HG03280 (cell line): ENCODE data around the gene FCN1.

ENCODE experiments used
- ATAC-seq: cut with Tn5 transposase; IDR thresholded peaks from one replicate; pipeline ENCODE4 v1.9.1; 2021; ENCODE audit warnings: mild to moderate bottlenecking, moderate library complexity; ENCODE audit not compliant: unreplicated experiment

FCN1 gene

DNA sequence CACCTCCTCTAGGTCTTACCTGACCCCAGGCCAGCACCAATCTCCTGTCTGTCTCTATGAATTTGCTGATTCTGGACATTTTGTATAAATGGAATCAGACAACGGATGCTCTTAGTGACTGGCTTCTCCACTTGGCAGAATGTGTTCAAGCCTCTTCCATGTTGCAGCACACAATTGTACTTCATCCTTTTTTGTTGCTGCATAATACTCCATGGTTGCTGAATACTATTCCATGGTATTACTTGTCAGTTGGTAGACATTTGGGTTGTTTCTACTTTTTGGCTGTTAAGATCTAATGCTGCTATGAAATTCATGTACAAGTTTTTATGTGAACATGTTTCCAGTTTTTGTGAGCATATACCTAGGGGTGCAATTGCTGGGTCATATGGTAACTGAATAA is 34.3 kb upstream of the FCN1 start:
- ATAC-seq = no peak

GRCh38 chr9:134951461-134951860 is 33.7 kb upstream of the FCN1 start:
- no peak for ATAC-seq

DNA sequence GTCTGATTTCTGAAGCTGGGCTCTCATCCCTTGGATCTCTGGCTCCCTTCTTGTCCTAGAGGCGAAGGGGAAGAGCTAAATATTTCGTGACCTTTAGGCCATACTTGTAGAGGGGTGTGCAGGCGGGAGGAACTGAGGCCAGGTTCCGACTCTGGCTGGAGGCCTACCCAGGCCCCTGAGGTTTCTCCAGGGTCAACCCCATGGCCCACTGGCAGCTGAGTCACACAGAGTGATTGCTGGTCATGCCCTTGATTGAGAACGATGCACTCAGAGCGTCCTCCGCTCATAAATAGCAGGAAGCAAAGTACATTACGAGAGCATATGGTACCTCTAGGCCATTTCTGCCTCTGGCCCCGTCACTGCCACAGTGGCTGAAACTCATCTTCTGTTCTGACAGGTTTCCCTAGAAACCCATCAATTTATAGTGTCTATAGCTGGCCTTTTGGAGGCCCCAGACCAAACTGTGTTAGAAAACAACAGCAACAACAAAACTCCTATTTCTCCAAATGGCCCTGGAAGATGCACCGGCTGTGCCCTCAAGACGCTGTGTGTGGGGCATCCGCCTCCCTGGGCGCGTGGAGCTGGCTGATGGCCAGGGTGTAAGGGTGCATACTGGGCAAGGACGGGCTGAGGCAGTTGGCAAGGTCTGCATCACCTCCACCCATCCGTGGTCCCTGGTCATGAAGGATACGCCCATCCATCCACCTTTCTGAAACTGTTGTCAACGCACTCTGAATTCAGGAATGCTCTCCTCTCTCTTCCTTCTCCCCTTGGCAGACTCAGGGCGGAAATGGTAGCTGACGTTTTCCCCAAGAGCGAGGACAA is 32.9 kb upstream of the FCN1 start:
- ATAC-seq = no peak

DNA sequence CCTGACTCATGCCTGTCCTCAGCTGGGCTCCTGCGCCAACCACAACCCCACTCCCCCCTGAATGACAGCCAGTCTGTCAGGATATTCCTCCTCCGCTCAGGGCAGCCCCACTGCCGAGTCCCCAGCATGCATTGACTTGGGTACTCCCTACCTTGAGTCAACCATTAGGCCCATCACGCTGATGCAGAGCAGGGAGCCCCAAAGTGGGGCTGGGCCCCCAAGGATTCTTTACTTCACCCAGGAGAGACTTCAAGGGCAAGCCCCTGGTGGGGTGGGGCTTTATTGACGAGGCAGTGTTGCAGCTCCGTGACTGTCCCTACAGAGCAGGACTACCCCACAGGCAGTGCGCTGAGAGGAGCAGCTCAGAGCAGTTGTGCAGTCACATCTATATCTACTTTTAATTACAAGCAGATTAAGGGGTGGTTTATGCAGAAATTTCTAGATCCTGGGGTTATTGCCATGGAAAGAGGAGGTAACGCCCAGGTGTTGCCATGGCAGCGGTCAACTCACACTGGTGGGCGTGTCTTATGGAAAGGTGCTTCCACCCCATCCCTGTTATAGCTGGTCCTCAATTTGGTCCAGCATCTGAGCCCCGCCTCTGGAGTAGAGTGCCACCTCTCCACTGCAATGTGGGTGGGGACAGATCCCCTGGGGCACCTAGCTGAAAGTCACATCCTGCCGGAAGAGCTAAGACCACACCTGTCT is 32.1 kb upstream of the FCN1 start:
- no peak for ATAC-seq

DNA sequence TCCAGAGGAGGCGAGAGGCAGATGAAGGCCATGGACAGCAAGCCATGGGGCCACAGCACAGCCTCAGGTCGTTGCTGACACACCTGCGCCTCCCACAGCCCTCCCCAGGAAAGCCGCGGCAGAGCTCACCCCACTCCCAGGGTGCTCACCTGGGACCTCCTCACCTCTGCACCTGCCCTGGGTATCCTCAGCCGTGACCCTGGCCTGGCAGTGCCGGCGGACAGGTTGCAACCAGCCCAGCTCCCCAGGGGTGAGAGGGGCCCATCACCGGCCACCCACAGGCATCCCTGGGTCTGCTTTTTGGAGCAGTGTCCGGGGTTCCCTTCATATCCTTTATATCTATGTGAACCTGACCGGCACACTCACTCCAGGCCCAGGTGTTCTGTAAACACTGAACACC is 30.4 kb upstream of the FCN1 start:
- no peak for ATAC-seq

GRCh38 chr9:134947265-134947955 is 29.7 kb upstream of the FCN1 start:
- no peak for ATAC-seq

DNA sequence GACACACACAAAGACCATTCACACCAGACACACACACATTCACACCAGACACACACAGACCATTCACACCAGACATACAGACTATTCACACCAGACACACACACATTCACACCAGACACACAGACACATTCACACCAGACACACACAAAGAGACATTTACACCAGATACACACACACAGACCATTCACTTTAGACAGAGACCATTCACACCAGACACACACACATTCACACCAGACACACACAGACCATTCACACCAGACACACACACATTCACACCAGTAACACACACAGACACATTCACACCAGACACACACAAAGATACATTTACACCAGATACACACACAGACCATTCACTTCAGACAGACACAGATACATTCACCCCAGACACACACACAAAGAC is 29.0 kb upstream of the FCN1 start:
- ATAC-seq = no peak

DNA sequence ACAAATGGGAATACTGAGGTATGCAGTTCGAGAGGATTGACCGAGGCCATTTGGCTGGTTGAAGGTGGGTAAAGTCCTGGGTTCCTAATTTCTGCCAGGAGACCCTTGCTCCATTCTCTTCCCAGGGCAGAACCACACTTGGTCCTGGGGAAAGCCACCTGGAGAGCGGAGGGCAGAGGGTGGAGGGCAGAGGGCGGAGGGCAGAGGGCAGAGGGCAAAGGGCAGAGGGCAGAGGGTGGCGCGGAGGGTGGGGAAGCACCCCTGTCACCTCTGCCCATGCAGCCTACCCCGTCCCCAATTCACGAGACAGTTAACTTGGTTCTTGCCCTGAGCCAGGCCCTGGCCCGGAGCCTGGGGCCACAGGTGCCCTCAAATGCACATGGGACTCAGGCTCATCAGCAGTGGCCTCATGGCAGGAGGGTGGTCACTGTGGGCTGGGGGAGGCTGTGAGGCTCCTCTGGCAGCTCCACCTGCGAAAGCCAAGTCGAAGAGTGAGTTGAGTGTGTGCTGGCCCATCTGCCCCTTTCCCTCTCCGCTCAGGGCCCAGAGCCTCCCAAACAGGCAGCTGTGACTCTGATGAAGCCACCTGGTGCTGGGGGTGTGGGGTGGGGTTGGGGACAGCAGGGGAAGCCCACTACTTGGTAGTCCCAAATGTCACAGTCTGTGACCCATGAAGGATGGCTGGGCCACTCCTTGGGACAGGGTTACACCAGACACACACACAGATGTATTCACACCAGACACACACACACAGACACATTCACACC is 28.0 kb upstream of the FCN1 start:
- no peak for ATAC-seq

- no peak for ATAC-seq
Observed at GRCh38 chr9:134944916-134945315, 27.2 kb upstream of the FCN1 start.

DNA sequence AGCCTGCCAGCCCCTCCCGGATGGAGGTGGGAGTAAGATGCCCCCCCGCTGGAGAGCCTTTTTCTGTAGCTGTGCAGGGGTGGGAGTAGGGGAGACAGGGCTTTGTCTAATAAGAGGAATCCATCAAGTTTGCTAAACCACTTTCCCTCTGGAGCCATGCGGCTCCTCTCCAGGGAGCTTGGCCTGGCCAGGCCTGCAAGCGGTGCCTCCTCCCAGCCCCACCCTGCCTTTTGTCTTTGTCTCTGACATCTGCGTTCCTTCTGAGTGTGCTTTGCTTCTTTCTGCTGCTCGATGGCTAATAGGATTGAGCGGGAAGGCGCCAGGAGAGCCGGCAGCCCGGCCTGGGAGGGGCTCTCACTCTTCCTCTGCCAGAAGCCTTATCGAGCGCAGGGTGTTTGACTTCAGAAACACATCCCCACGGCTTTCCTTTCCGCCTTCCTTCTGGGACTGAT is 26.7 kb upstream of the FCN1 start:
- ATAC-seq = no peak

DNA sequence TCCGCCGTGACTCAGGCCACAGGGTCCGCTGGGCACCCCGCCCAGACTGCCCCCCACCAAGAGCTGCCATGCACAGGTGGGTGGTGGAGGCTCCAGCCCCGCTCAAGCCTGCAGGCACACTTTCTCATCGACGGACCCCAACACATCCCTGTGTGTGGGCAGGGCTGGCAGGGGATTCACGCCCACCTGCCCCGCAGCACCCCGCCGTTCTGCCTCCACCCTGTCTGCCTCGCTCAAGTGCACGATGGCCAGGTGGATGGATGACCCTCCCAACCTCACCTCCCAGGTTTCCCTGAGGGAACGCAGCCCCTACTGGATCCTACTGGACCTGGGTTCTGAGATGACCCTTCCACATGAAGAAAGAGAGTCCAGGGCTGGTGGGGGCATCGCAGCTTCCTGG is 26.1 kb upstream of the FCN1 start:
- no peak for ATAC-seq

GRCh38 chr9:134943411-134943810 is 25.7 kb upstream of the FCN1 start:
- no peak for ATAC-seq

DNA sequence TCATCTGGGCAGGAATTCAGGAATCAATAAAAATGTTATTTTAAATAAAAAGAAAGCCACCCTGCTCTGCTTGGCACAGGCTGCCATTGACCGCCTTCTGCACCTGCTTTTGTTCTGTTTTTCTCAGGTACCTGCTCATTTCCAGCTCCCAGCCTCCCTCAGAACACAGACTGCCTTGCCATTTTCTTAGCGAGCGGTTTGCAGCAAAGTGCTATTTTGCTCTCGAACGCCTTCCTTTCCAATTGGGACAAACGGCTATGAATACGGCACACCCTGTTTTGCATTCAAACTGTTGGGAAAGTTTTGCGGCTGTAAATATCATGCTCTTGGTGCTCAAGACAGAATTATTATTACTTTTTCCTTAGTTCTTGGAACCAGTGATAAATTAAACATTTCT is 25.1 kb upstream of the FCN1 start:
- ATAC-seq = no peak

GRCh38 chr9:134942011-134942787 is 24.5 kb upstream of the FCN1 start:
- no peak for ATAC-seq

DNA sequence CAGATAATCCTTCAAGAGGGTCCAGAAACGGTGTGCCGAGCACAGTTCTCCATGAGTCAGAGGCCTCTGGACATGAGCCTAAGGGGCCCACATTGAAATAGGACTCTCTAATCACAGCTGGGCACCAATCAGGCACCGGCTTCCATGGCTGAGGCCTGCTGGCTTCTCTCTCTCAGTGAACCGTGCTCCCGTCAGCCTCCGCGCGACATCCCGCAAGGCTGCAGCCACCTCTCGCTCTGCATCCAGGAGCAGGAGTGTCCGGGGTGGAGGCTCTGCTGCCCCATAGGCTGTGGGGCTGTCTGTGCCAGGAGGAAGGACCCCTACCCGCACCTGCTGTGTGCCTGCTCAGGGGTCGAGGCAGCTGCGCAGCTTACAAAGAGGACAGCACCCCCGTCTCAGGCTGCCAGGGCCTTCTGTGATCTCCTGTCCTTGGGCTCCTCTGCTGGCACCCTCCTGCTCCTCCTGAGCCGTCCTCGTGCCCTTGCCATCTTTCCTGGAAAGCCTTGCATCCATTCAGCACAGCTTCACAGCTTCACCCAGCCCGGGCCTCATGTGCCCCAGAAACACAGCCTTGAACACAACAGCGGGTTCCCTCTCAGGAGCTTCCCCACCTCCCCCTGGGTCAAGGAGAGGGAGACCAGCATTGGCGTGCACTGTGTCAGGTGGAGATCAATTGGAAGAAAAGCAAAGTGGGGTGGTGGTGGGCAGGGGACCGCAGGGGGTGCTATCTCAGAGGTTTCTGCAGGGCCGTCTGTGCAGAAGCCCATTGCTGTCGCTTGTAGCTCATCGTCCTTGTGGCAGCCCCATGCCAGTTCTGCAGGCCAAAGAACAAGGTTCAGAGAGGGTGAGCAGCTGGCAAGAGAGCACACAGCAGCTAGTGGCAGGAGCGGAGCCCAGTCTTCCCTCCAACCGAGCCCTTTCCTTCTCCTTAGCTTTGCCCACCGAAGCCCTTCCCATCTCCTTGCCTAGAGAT is 22.8 kb upstream of the FCN1 start:
- no peak for ATAC-seq

GRCh38 chr9:134939836-134940235 is 22.1 kb upstream of the FCN1 start:
- no peak for ATAC-seq

GRCh38 chr9:134939080-134939733 is 21.5 kb upstream of the FCN1 start:
- no peak for ATAC-seq

DNA sequence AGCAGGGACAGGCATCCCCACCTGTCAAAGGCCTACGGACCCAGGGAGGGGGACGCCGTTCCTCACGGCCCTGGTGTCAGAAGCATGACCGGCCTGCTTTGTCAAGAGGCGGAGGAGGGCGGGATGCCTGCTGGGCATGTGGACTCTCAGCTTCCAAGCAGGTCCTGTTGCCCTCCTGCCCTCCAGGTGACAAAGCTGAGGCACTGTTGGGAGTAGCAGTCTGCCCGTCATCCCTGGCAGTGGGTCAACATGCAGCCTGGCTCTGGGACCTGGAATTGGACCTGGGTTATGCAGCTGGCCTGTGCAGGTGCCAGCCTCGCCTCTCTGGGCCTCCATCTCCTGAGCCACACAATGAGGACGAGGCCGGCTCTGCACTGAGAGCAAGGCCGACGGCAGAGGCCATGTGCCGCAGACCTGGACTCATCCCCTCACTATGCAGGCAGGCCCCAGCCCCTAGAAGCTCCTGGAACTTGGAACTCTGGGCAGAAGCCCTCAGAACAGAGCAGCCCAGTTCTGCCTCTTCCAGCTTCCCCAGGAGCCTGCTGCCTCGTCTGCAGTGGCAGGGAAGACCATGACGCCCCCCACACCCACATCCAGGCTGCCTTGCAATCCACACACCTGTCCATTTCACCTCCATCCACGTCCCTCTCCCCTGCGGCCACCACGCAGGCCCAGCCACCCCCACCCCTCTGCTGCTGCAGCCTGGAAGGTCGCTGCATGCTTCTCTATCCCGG is 20.8 kb upstream of the FCN1 start:
- ATAC-seq = no peak
